ENCODE data around the gene HMCN1. TPM values are rescaled to one million over a fixed set of nuclear protein-coding genes. Genes with fewer than 3 reads are reported as not detected.

Gene HMCN1
- total and polyA plus RNA-seq, 4 donors = 1.5 to 6.8 (median 3.5) TPM

- Histone ChIP-seq H3K27ac (ENCODE audit: low read depth in 1 of 2, low read length in 2 of 2) (no peak overlapping the region), H3K9ac (ENCODE audit: low read depth in 1 of 2, low read length in 2 of 2) (no peak overlapping the region), H3K36me3 (ENCODE audit: control insufficient read depth in 4 of 4, insufficient read depth in 3 of 4, low read depth in 1 of 4, low read length in 3 of 4) (no peaks in the 10 kb centered on the region), H3K4me3 (ENCODE audit: low read depth in 1 of 3, low read length in 3 of 3) (no peak overlapping the region), H3K9me3 (ENCODE audit: control insufficient read depth in 4 of 4, low read length in 3 of 4) (no peaks in the 10 kb centered on the region), H3K4me1 (ENCODE audit: control insufficient read depth in 4 of 4, insufficient read depth in 4 of 4, low read length in 3 of 4) (peaks cover 0 to 10% (median 3%) of the 10 kb centered on the region in 4 donors), H3K27me3 (ENCODE audit: control insufficient read depth in 4 of 4, insufficient read depth in 4 of 4, low read length in 3 of 4) (peaks cover 0 to 2% (median under 1%) of the 10 kb centered on the region in 4 donors)
- no peak for DNase-seq (ENCODE audit: low spot score)
- TF ChIP-seq RAD21 (IDR thresholded peaks at IDR 0.05) (peak; percentile 46 to 56), HNF4A (conservative IDR thresholded peaks at IDR 0.05) (no peak)
Observed at GRCh38 chr1:185695299-185695698, 38.9 kb upstream of the HMCN1 start.

- DNase-seq (ENCODE audit: low spot score) = no peak
- peaks cover 0 to 4% (median 0%) of the 10 kb centered on the region in 4 donors for H3K9me3 ChIP-seq (ENCODE audit: control insufficient read depth in 4 of 4, low read length in 3 of 4)
- H3K27me3 ChIP-seq (ENCODE audit: control insufficient read depth in 4 of 4, insufficient read depth in 4 of 4, low read length in 3 of 4) = peaks cover 0 to 4% (median 0%) of the 10 kb centered on the region in 4 donors
- H3K4me3 ChIP-seq (ENCODE audit: low read depth in 1 of 3, low read length in 3 of 3) = no peak overlapping the region
- 94% methylated on average over 4 of the region's 4 CpGs for WGBS
- TF ChIP-seq YY1 (IDR thresholded peaks at IDR 0.05) (no peak), MAX (IDR thresholded peaks at IDR 0.05) (no peak), FOXA1 (IDR thresholded peaks at IDR 0.05) (no peak), RAD21 (IDR thresholded peaks at IDR 0.05) (no peak), REST (IDR thresholded peaks at IDR 0.05) (no peak), GABPA (IDR thresholded peaks at IDR 0.05 in 1 of 2, conservative IDR thresholded peaks at IDR 0.05 in 1 of 2) (no peak), FOXA2 (IDR thresholded peaks at IDR 0.05) (no peak), RXRA (IDR thresholded peaks at IDR 0.05) (no peak), SP1 (IDR thresholded peaks at IDR 0.05) (no peak), ZBTB33 (IDR thresholded peaks at IDR 0.05) (no peak), HNF4A (conservative IDR thresholded peaks at IDR 0.05) (no peak), HNF4G (IDR thresholded peaks at IDR 0.05) (no peak), CTCF (IDR thresholded peaks at IDR 0.05; ENCODE audit: low read depth, low read length, missing input control) (no peak)
- H3K9ac ChIP-seq (ENCODE audit: low read depth in 1 of 2, low read length in 2 of 2) = no peak overlapping the region
- peaks cover 0 to 10% (median 3%) of the 10 kb centered on the region in 4 donors for H3K4me1 ChIP-seq (ENCODE audit: control insufficient read depth in 4 of 4, insufficient read depth in 4 of 4, low read length in 3 of 4)
- no peaks in the 10 kb centered on the region for H3K36me3 ChIP-seq (ENCODE audit: control insufficient read depth in 4 of 4, insufficient read depth in 3 of 4, low read depth in 1 of 4, low read length in 3 of 4)
- H3K27ac ChIP-seq (ENCODE audit: low read depth in 1 of 2, low read length in 2 of 2) = no peak overlapping the region
Observed at GRCh38 chr1:185696422-185697150, 37.6 kb upstream of the HMCN1 start.

Data from liver (tissue), 9 donors.